ENCODE measurements around the gene LCE3D.
"Not testable (repeated sequence)": the region's sequence is repeated elsewhere in the genome, so short reads cannot be mapped to it uniquely, and the experiment has no call there.

LCE3D gene

GRCh38 chr1:152580433-152580832 lies at the start of gene LCE3D:
LCE3D (minus strand) TSS chr1:152580516; CDS start chr1:152579936, 580 bp downstream.
- no peak for DNase-seq

GRCh38 chr1:152626744-152627143 lies 46.4 kb upstream of the LCE3D start:
- no peak for DNase-seq

- DNase-seq, result no peak
Observed at GRCh38 chr1:152623203-152623844, 43.0 kb upstream of the LCE3D start.

GRCh38 chr1:152622803-152623202 lies 42.5 kb upstream of the LCE3D start, which contains the start of gene LCE3A:
LCE3A (minus strand) TSS chr1:152623103; CDS start chr1:152623103, 0 bp downstream.
- DNase-seq, result no peak

- DNase-seq, result no peak
Observed at GRCh38 chr1:152621993-152622392, 41.7 kb upstream of the LCE3D start.

GRCh38 chr1:152613511-152613910 lies 33.2 kb upstream of the LCE3D start, which contains the start of gene LCE3B:
LCE3B (plus strand) TSS chr1:152613811; CDS start chr1:152613811, 0 bp downstream.
- DNase-seq, result no peak

GRCh38 chr1:152599934-152600333 lies 19.6 kb upstream of the LCE3D start, which contains the start of gene LCE3C:
LCE3C (plus strand) TSS chr1:152600234; CDS start chr1:152600732, 498 bp downstream.
- DNase-seq, result no peak

GRCh38 chr1:152596986-152597385 lies 16.7 kb upstream of the LCE3D start:
- DNase-seq, result no peak

GRCh38 chr1:152585586-152585985 lies 5.3 kb upstream of the LCE3D start:
- no peak for DNase-seq

GRCh38 chr1:152582647-152583046 lies 2.3 kb upstream of the LCE3D start:
- DNase-seq, result no peak

- not testable (repeated sequence) for DNase-seq
Observed at GRCh38 chr1:152579526-152579925, 790 bp downstream of the LCE3D start.

- no peak for DNase-seq
Observed at GRCh38 chr1:152577168-152577567, 3.1 kb downstream of the LCE3D start.

GRCh38 chr1:152566681-152567080 lies 13.6 kb downstream of the LCE3D start, which contains the start of gene LCE3E:
LCE3E (minus strand) TSS chr1:152566780; CDS start chr1:152566208, 572 bp downstream.
- no peak for DNase-seq

GRCh38 chr1:152565535-152566215 lies 14.6 kb downstream of the LCE3D start:
- no peak for DNase-seq

GRCh38 chr1:152565115-152565514 lies 15.2 kb downstream of the LCE3D start:
- DNase-seq, result no peak

- not testable (repeated sequence) for DNase-seq
Observed at GRCh38 chr1:152548358-152548757, 32.0 kb downstream of the LCE3D start.

GRCh38 chr1:152546704-152547103 lies 33.6 kb downstream of the LCE3D start:
- DNase-seq, result no peak

GRCh38 chr1:152543820-152544219 lies 36.5 kb downstream of the LCE3D start:
- no peak for DNase-seq

- no peak for DNase-seq
Observed at GRCh38 chr1:152539901-152540300, 40.4 kb downstream of the LCE3D start.

GRCh38 chr1:152537496-152537895 lies 42.8 kb downstream of the LCE3D start:
- no peak for DNase-seq

GRCh38 chr1:152535774-152536173 lies 44.5 kb downstream of the LCE3D start:
- no peak for DNase-seq

GRCh38 chr1:152533327-152533938 lies 46.9 kb downstream of the LCE3D start:
- no peak for DNase-seq

Data from NCI-H2227 treated with DMSO at 0.1 percent for 48 hours (cell line).